GM19023 (cell line): ENCODE data around the gene ZNF500.

Experiments used
- ATAC-seq: cut with Tn5 transposase; IDR thresholded peaks from one replicate; pipeline ENCODE4 v1.9.1; 2021; ENCODE audit warnings: mild to moderate bottlenecking, moderate library complexity; ENCODE audit not compliant: unreplicated experiment

The ZNF500 gene

GRCh38 chr16:4775005-4775404 is 8.0 kb upstream of the ZNF500 start:
- ATAC-seq = no peak

GRCh38 chr16:4772351-4772750 is 5.4 kb upstream of the ZNF500 start:
- no peak for ATAC-seq

GRCh38 chr16:4771646-4772045 is 4.7 kb upstream of the ZNF500 start:
- ATAC-seq = no peak

- ATAC-seq = no peak
Observed at GRCh38 chr16:4769306-4769638, 2.3 kb upstream of the ZNF500 start.

- ATAC-seq = peak; percentile 63
Observed at GRCh38 chr16:4768549-4769305, 1.8 kb upstream of the ZNF500 start.

GRCh38 chr16:4767872-4768548 is 1.0 kb upstream of the ZNF500 start:
- ATAC-seq = peak; percentile 2

DNA sequence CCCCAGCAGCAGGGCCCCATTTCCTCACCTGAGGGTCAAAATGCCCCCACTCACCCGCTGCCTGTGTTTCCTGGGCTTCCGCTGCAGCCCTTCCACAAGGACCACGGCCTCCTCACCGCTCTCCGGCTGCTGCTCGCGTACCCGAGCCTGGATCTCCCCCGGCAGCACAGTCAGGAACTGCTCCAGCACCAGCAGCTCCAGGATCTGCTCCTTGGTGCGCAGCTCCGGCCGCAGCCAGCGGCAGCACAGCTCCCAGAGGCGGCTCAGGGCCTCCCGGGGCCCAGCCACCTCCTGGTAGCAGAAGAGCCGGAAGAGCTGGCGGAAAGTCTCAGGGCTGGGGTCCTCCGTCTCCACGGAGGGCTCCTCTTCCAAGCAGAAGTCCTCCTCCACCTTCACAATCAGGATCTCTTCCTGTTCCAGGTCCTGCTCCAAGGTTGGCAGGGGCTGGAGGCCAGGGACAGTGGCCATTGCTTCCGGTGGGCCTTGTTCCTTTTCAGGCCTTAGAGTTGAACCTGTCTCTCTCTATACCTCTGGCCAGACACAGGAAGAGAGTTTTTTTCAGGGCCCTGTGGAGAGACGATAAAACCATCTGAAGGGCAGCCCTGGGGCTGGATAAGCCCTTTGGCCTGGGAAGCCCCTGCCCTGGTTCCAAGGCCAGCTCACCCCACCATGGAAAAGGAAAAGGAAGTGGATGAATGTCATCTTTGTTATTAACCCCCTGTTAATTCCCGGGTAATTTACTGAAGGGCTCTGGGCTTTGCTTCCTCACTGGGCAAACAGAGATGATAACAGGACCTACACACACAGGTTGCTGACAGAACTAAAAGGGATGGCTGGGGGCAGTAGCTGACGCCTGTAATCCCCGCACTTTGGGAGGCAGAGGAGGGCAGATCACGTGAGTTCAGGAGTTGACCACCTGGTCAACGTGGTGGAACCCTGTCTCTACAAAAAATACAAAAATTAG is 1.2 kb downstream of the ZNF500 start:
- ATAC-seq = no peak

GRCh38 chr16:4763791-4764190 is 3.2 kb downstream of the ZNF500 start:
- no peak for ATAC-seq

GRCh38 chr16:4762205-4762604 is 4.8 kb downstream of the ZNF500 start:
- no peak for ATAC-seq

- ATAC-seq = no peak
Observed at GRCh38 chr16:4760221-4760910, 6.6 kb downstream of the ZNF500 start.

GRCh38 chr16:4755687-4756086 is 11.3 kb downstream of the ZNF500 start:
- ATAC-seq = no peak

GRCh38 chr16:4754865-4755264 is 12.1 kb downstream of the ZNF500 start:
- no peak for ATAC-seq

DNA sequence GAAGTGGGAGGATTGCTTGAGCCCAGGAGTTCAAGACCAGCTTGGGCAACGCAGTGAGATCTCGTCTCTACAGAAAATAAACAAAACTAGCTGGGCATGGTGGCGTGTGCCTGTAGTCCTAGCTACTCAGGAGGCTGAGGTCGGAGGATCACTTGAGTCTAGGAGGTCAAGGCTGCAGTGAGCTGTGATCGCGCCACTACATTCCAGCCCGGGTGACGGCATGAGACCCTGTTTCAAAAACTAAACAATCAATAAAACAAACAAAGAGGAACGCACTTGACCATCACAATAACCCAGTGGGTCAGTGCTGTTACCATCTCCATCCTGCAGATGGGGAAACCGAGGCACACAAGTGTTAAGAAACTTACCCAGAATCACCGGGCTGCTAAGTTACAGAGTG is 13.7 kb downstream of the ZNF500 start:
- ATAC-seq = no peak

DNA sequence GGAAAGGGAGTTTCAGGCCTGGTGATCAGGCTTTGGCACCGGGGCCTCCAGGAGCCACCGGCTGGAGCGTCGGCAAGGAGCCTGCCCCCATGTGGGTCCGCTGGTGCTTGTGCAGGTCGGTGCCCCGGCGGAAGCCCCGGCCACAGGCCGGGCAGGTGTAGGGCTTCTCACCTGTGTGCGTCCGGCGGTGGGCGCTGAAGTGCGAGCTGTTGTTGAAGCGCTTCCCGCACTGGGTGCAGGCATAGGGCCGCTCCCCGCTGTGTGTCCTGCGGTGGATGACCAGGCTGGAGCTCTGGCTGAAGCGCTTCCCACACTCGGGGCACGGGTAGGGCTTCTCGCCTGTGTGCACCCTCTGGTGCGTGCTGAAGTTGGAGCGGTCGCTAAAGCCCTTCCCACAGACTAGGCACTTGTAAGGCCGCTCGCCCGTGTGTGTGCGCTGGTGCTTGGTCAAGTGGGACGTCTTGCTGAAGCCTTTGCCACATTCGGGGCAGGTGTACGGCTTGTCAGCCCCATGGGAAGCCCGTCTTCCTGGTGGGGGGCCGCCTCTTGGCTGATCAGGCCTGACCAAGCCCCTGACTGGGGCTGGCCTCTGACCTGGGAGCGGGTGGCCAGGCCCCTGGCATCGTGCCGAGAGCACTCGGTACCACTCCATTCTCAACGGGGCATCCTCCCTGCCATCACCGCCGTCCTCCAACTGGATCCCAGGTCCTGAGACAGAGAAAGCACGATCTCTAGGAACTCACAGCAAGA is 14.4 kb downstream of the ZNF500 start:
- ATAC-seq = no peak

- ATAC-seq = no peak
Observed at GRCh38 chr16:4750896-4751295, 16.1 kb downstream of the ZNF500 start.

DNA sequence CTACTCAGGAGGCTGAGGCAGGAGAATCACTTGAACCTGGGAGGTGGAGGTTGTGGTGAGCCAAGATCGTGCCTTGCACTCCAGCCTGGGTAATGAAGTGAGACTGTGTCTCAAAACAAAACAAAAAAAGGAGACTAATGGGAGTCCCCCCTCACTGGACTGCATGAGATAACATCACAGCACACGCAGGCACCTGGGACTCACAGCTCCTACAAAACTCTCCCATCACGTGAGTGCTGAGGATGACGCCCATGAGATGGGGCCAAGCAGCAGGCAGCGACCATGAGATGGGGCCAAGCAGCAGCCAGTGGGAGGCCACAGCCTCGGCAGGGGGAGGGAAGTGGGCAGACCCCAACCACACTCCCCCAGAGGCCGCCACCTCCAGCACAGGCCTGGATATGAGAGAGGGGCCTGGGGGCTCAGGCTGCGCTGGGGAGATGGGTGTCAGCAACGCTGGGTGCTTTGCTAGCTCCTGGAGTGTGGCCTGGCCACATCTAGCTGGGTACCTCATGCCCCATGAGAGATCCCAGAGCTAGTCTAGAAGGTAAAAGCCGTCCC is 17.2 kb downstream of the ZNF500 start:
- peak; percentile 48 for ATAC-seq

GRCh38 chr16:4748682-4749411 is 18.1 kb downstream of the ZNF500 start:
- no peak for ATAC-seq

DNA sequence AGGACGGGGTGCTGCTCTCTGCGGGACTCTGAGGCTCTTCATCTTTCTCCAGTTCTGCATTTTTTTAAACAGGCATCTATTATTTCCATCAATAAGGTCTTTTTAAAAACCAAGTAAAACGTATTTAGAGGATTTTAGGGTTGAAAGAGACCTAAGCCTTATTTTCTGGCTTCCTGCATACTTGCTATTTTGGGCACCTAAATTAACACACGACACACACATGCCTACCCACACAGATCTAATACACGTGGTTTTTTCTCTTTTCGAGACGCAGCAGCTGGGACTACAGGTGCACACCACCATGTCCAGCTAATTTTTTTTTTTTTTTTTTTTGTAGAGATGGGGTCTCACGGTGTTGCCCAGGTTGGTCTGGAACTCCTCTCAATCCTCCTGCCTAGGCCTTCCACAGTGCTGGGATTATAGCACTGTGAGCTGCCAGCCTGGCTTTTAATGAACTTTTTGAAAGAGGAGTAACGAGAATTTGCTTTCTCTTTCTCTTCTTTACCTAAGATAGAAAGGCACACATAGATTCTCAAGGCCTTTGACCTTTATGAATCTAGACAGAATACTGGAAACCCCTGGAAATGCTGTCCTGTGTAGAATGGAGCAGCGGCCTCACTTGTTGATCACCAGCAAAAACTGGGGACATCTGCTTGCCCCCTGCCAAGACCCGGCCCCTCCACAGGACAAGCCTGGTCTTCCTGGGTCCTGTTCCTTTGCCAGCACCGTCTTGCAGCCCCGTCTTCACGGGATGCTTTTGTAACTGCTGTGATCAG is 18.9 kb downstream of the ZNF500 start:
- no peak for ATAC-seq
